Spleen (tissue), 11 donors: ENCODE measurements around the gene TNPO3. TPM values are rescaled to one million over a fixed set of nuclear protein-coding genes. Genes with fewer than 3 reads are reported as not detected.

Source experiments
- DNase-seq: peaks from one replicate; pipeline ENCODE4 v3.0.0-alpha.2; 2020
- H3K27ac ChIP-seq, 8 donors: fragments of 200-600 bp; sonication (generic) in 7 of 8; 1 replicate in 4 of 8; 2 replicates in 4 of 8; pipeline versions ENCODE4 v1.5.0 to v1.8.0; 2016 to 2021; ENCODE audit warnings: inconsistent platforms in 4 of 8, mild to moderate bottlenecking in 4 of 8, moderate library complexity in 1 of 8
- H3K27me3 ChIP-seq, 7 donors: fragments of 200-600 bp; sonication (generic) in 6 of 7; replicated peaks in 1 of 7; 1 replicate in 4 of 7; 2 replicates in 3 of 7; pipeline versions ENCODE4 v1.5.0 to v1.8.0; 2016 to 2021; ENCODE audit warnings: inconsistent platforms in 3 of 7, mild to moderate bottlenecking in 1 of 7
- H3K36me3 ChIP-seq, 6 donors: fragments of 200-600 bp; sonication (generic) in 5 of 6; 1 replicate in 4 of 6; 2 replicates in 2 of 6; pipeline versions ENCODE4 v1.5.0 to v1.8.0; 2016 to 2021; ENCODE audit warnings: inconsistent platforms in 2 of 6
- H3K4me1 ChIP-seq, 6 donors: fragments of 200-600 bp; sonication (generic) in 5 of 6; 1 replicate in 3 of 6; 2 replicates in 3 of 6; pipeline versions ENCODE4 v1.5.0 to v1.8.0; 2016 to 2021; ENCODE audit warnings: inconsistent platforms in 3 of 6
- H3K4me3 ChIP-seq, 8 donors: fragments of 200-600 bp; sonication (generic) in 7 of 8; 1 replicate in 4 of 8; 2 replicates in 4 of 8; pipeline versions ENCODE4 v1.5.0 to v1.8.0; 2016 to 2021; ENCODE audit warnings: inconsistent platforms in 4 of 8, mild to moderate bottlenecking in 4 of 8, moderate library complexity in 2 of 8
- H3K9me3 ChIP-seq, 8 donors: fragments of 200-600 bp; sonication (generic) in 7 of 8; 1 replicate in 4 of 8; 2 replicates in 4 of 8; pipeline versions ENCODE4 v1.5.0 to v1.8.0; 2016 to 2021; ENCODE audit warnings: inconsistent platforms in 4 of 8
- POLR2A ChIP-seq, 3 donors: fragments of 450-650 bp; IDR thresholded peaks; one replicate each; pipeline ENCODE4 v1.5.1; 2017; ENCODE audit warnings: antibody characterized with exemption in 3 of 3, mild to moderate bottlenecking in 1 of 3
- POLR2AphosphoS5 ChIP-seq, 3 donors: sonication (generic); formaldehyde crosslinking; IDR thresholded peaks; one replicate each; pipeline ENCODE4 v1.5.1; 2017; ENCODE audit warnings: antibody characterized with exemption in 3 of 3
- WGBS, 5 donors: extraction: QIAGEN DNeasy Blood & Tissue Kit in 3 of 5; methylation state at CpG; one replicate each; pipeline versions ENCODE4 v1.1.5 to v1.1.7; 2013 to 2018; 5-methylcytosine and 5-hydroxymethylcytosine counted together
- intact Hi-C: fragments of 100-400 bp; cut with DNase I; formaldehyde crosslinking; loops from one replicate; pipeline ENCODE4 v1.15.0; 2023; ENCODE audit warnings: low total_unique reads
- polyA plus RNA-seq, 3 donors: library from polyadenylated mRNA; stranded (reverse); fragments of 200-250 nt; gene quantifications; one replicate each; pipeline ENCODE4 v1.2.1, GENCODE V29; 2013
- total RNA-seq, 7 donors: library from RNA; depleted of rRNA in 3 of 7; stranded (reverse); fragments of >200 nt in 3 of 7; fragmentation: NEBNext Ultra II Directional in 4 of 7; extraction: Animal tissue kit (Norgen Biotek cat#: 25700) in 4 of 7; gene quantifications; one replicate each; pipeline versions ENCODE4 v1.1.0 to v1.2.1, GENCODE V29; 2016 to 2021
- TF ChIP-seq, protein P1 (sequence below), 11 experiments: fragments of 200-600 bp in 7 of 11; fragments of 450-650 bp in 4 of 11; sonication (generic) in 4 of 11; IDR thresholded peaks in 8 of 11; conservative IDR thresholded peaks in 3 of 11; 1 replicate in 7 of 11; 2 replicates in 4 of 11; pipeline versions ENCODE4 v1.4.0 to v1.8.0; 2016 to 2021; ENCODE audit warnings: antibody characterized with exemption in 11 of 11, inconsistent platforms in 4 of 11, mild to moderate bottlenecking in 1 of 11
- donor health status: healthy with polysubstance abuse.
- donor health status: DM: no; HTN: no; CAD: no; lungs with moderate emphysema.
- donor health status: DM: no; HTN: no; CAD: no.
- donor health status: Bipolar disorder and iron deficiency.
- donor health status: healthy.
- donor health status: DM: no; HTN: no; CAD: no.
- donor health status: DM: yes; HTN: yes; CAD: no.

The TNPO3 gene
- total and polyA plus RNA-seq, 10 donors: 11.2 to 49.0 (median 35.1) TPM

DNA sequence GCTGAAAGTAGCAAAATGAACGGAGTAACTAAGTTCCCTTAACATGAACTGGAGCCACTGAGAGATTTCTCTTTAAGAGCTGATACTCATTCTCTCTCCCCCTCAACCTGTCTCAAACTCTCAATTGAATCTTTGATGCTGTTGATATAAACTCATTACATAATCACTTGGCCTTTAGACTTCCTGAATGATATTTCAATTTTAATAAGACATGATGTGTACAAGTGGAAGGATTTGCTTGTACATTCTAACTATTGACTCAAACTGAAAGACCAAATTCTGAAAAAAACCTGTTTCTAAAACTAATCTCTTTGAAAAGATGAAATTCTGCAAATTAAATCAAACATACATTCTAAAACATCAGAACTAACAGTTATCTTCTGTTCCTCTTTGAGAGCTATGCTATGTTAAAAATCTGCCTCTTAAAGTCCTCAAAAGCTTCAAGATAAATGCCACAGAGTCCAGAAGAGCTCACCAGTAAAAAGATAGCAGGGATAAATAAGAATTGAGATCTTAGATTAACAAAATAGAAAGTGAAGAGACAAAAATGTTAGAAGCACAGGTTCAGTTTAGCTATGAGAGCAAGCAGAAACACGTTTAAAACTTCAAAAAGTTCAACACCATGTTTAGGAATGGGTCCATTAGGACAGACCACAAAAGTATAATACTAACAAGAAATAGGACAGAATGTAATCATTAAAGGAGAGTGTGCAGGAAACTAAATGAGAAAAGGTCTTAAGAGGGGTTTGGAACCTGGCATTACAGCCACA lies 46.1 kb downstream of the TNPO3 start:
- Histone ChIP-seq H3K27me3 (no peaks in the 10 kb centered on the region), H3K4me1 (peaks cover 0 to 52% (median 24%) of the 10 kb centered on the region in 6 donors), H3K36me3 (peaks cover 0 to 98% (median 36%) of the 10 kb centered on the region in 6 donors), H3K27ac (no peak overlapping the region), H3K4me3 (no peak overlapping the region), H3K9me3 (no peaks in the 10 kb centered on the region)
- TF ChIP-seq, protein P1, sequence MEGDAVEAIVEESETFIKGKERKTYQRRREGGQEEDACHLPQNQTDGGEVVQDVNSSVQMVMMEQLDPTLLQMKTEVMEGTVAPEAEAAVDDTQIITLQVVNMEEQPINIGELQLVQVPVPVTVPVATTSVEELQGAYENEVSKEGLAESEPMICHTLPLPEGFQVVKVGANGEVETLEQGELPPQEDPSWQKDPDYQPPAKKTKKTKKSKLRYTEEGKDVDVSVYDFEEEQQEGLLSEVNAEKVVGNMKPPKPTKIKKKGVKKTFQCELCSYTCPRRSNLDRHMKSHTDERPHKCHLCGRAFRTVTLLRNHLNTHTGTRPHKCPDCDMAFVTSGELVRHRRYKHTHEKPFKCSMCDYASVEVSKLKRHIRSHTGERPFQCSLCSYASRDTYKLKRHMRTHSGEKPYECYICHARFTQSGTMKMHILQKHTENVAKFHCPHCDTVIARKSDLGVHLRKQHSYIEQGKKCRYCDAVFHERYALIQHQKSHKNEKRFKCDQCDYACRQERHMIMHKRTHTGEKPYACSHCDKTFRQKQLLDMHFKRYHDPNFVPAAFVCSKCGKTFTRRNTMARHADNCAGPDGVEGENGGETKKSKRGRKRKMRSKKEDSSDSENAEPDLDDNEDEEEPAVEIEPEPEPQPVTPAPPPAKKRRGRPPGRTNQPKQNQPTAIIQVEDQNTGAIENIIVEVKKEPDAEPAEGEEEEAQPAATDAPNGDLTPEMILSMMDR (IDR thresholded peaks at IDR 0.05 in 8 of 11, conservative IDR thresholded peaks at IDR 0.05 in 3 of 11): no peak
- no peak for TF ChIP-seq POLR2AphosphoS5 (IDR thresholded peaks at IDR 0.05)
- no peak for TF ChIP-seq POLR2A (IDR thresholded peaks at IDR 0.05)
- intact Hi-C loops: no loop called here
- no peak for DNase-seq
- WGBS, 5 donors: 63 to 65% (median 63%) methylated on average over 2 of the region's 2 CpGs

DNA sequence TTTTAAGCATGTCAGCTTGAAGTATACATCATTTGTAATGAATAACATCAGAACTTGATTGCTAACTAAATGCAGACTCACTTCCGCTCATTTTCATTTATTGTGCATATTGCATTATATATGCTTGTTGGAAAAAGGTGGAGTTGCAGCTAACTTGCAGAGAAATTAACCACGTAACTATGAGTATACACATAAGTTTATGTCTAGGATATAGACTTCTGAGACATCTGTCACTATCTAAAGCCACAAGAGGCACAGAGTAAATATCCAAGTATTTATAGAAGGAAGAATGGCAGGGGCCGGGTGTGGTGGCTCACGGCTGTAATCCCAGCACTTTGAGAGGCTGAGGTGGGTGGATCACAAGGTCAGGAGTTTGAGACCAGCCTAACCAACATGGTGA lies 47.3 kb downstream of the TNPO3 start:
- 96 to 97% (median 96%) methylated on average over 4 of the region's 4 CpGs for WGBS, 5 donors
- Histone ChIP-seq H3K36me3 (peaks cover 0 to 98% (median 38%) of the 10 kb centered on the region in 6 donors), H3K9me3 (no peaks in the 10 kb centered on the region), H3K4me3 (no peak overlapping the region), H3K27ac (no peak overlapping the region), H3K27me3 (no peaks in the 10 kb centered on the region), H3K4me1 (peaks cover 0 to 39% (median 18%) of the 10 kb centered on the region in 6 donors)
- TF ChIP-seq, protein P1 (IDR thresholded peaks at IDR 0.05 in 8 of 11, conservative IDR thresholded peaks at IDR 0.05 in 3 of 11): no peak
- TF ChIP-seq POLR2A (IDR thresholded peaks at IDR 0.05) (no peak), POLR2AphosphoS5 (IDR thresholded peaks at IDR 0.05) (no peak)
- intact Hi-C loops: no loop called here
- no peak for DNase-seq

DNA sequence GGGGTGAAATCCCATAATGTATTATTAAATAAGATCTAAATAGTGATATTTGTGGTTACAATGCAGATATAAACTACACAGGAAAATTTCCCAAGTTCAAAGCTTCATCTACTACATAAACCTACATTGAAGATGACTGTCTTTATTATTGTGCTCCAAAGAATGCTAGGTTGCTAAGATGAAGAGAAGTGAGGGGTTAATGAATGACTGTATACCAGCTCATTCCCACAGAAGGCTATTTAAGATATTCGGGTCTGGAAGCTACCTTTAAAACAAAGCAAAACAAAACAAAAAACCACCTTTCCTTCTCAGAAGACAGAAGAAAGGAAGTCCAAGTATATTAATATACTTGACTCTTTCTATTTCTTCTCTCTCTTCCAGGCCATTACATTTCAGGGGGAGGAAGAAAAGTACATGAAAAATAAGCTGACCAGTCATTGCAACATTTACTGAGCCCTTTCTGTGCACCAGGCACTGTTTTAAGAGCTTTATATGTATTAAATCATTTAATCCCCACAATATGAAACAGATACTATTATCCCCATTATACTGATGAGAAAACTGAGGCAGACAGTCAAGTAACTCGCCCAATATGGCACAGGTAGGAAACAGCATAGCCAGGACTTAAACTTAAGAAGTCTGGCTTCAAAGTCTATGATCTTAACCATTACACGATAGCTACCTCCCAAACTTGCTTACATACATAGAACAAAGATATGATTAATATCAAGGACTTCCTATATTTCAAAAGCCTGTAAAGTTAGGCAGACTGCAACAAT lies 48.1 kb downstream of the TNPO3 start:
- intact Hi-C loops: no loop called here
- WGBS, 5 donors: 78 to 86% (median 81%) methylated on average over 3 of the region's 3 CpGs

More for the DNA sequence above, 48.1 kb downstream of the TNPO3 start:
- DNase-seq: no peak
- Histone ChIP-seq H3K27me3 (no peaks in the 10 kb centered on the region), H3K27ac (no peak overlapping the region), H3K9me3 (no peaks in the 10 kb centered on the region), H3K4me3 (no peak overlapping the region), H3K36me3 (peaks cover 0 to 98% (median 45%) of the 10 kb centered on the region in 6 donors), H3K4me1 (peaks cover 0 to 35% (median 17%) of the 10 kb centered on the region in 6 donors)
- TF ChIP-seq POLR2AphosphoS5 (IDR thresholded peaks at IDR 0.05) (no peak), POLR2A (IDR thresholded peaks at IDR 0.05) (no peak)
- TF ChIP-seq, protein P1 (IDR thresholded peaks at IDR 0.05 in 8 of 11, conservative IDR thresholded peaks at IDR 0.05 in 3 of 11): no peak
